Measurements from ENCODE around the gene ATP1A4. TPM values are rescaled to one million over a fixed set of nuclear protein-coding genes. Genes with fewer than 3 reads are reported as not detected.

ATP1A4 gene
- total RNA-seq, 1 donor from 2014 or later: 0.35 TPM

- Mint-ChIP-seq H3K36me3 (ENCODE audit: low read depth) (peaks cover 20% of the 10 kb centered on the region), H3K4me1 (peaks cover 15% of the 10 kb centered on the region), H3K9me3 (no peaks in the 10 kb centered on the region), H3K27me3 (ENCODE audit: low read depth) (no peaks in the 10 kb centered on the region), H3K27ac (ENCODE audit: unreplicated experiment) (peak overlapping the region; percentile 58), H3K4me3 (no peak overlapping the region)
- DNase-seq (ENCODE audit: low read depth, low spot score): no peak
- no peak for TF ChIP-seq CTCF (conservative IDR thresholded peaks at IDR 0.05)
Measured at GRCh38 chr1:160131803-160132565, 19.4 kb upstream of the ATP1A4 start.

GRCh38 chr1:160133990-160134770 is 17.2 kb upstream of the ATP1A4 start:
- peaks cover 15% of the 10 kb centered on the region for H3K4me1 Mint-ChIP-seq
- no peaks in the 10 kb centered on the region for H3K27me3 Mint-ChIP-seq (ENCODE audit: low read depth)
- H3K4me3 Mint-ChIP-seq: no peak overlapping the region
- no peak for TF ChIP-seq CTCF (conservative IDR thresholded peaks at IDR 0.05)
- no peak overlapping the region for H3K27ac Mint-ChIP-seq (ENCODE audit: unreplicated experiment)
- H3K9me3 Mint-ChIP-seq: no peaks in the 10 kb centered on the region
- no peak for DNase-seq (ENCODE audit: low read depth, low spot score)
- peaks cover 18% of the 10 kb centered on the region for H3K36me3 Mint-ChIP-seq (ENCODE audit: low read depth)

GRCh38 chr1:160134791-160135572 is 16.4 kb upstream of the ATP1A4 start:
- no peak overlapping the region for H3K4me3 Mint-ChIP-seq
- H3K9me3 Mint-ChIP-seq: no peaks in the 10 kb centered on the region
- H3K27me3 Mint-ChIP-seq (ENCODE audit: low read depth): no peaks in the 10 kb centered on the region
- no peak for TF ChIP-seq CTCF (conservative IDR thresholded peaks at IDR 0.05)
- H3K27ac Mint-ChIP-seq (ENCODE audit: unreplicated experiment): peak overlapping the region; percentile 73
- no peak for DNase-seq (ENCODE audit: low read depth, low spot score)
- peaks cover 15% of the 10 kb centered on the region for H3K4me1 Mint-ChIP-seq
- peaks cover 22% of the 10 kb centered on the region for H3K36me3 Mint-ChIP-seq (ENCODE audit: low read depth)

GRCh38 chr1:160136121-160136925 is 15.1 kb upstream of the ATP1A4 start:
- Mint-ChIP-seq H3K27me3 (ENCODE audit: low read depth) (no peaks in the 10 kb centered on the region), H3K9me3 (no peaks in the 10 kb centered on the region), H3K4me3 (no peak overlapping the region), H3K4me1 (peaks cover 11% of the 10 kb centered on the region), H3K27ac (ENCODE audit: unreplicated experiment) (peak overlapping the region; percentile 81), H3K36me3 (ENCODE audit: low read depth) (peaks cover 30% of the 10 kb centered on the region)
- TF ChIP-seq CTCF (conservative IDR thresholded peaks at IDR 0.05): no peak
- DNase-seq (ENCODE audit: low read depth, low spot score): no peak

- peak overlapping the region; percentile 55 for H3K27ac Mint-ChIP-seq (ENCODE audit: unreplicated experiment)
- no peaks in the 10 kb centered on the region for H3K9me3 Mint-ChIP-seq
Measured at GRCh38 chr1:160136926-160137200, 14.5 kb upstream of the ATP1A4 start.

More at GRCh38 chr1:160136926-160137200, 14.5 kb upstream of the ATP1A4 start:
- Mint-ChIP-seq H3K36me3 (ENCODE audit: low read depth) (peaks cover 28% of the 10 kb centered on the region), H3K4me3 (no peak overlapping the region), H3K27me3 (ENCODE audit: low read depth) (no peaks in the 10 kb centered on the region), H3K4me1 (peaks cover 10% of the 10 kb centered on the region)
- DNase-seq (ENCODE audit: low read depth, low spot score): no peak
- no peak for TF ChIP-seq CTCF (conservative IDR thresholded peaks at IDR 0.05)

All from neural crest cell (in vitro differentiated cells).